Renal pelvis (tissue), 4 donors: Measurements from ENCODE around the gene SUOX. TPM values are rescaled to one million over a fixed set of nuclear protein-coding genes. Genes with fewer than 3 reads are reported as not detected.

Experiments
- DNase-seq: peaks from one replicate; pipeline ENCODE4 v3.0.0-alpha.2; 2013
- polyA plus RNA-seq, 3 donors: library from polyadenylated mRNA; unstranded; fragments of 120-200 nt; gene quantifications; one replicate each; pipeline ENCODE4 v1.2.1, GENCODE V29; 2013; ENCODE audit not compliant: insufficient read length in 3 of 3

SUOX gene
- polyA plus RNA-seq, 3 donors: 49.5 to 56.8 (median 53.3) TPM

DNA sequence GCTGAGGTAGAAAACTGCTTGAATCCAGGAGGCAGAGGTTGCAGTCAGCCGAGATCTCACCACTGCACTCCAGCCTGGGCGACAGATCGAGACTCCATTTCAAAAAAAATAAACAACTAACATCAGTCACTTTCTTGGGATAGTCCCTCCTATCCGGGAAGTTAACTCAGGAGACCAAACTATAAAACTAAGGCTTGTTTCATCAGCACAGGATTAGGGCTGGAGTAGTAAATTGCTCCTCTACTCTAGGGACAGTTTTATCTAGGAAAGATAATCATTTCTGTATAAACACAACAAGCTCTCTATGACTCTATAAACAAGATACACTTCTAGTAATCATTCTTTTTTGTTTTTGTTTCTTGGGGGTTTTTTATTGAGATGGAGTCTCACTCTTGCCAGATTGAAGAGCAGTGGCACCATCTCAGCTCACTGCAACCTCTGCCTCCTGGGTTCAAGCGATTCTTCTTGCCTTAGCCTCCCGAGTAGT, 56.4 kb downstream of the SUOX start:
- DNase-seq: no peak

Other genes starting within 250 kb of the SUOX start
- gene SARNP, start 179.6 kb upstream of the SUOX start, polyA plus RNA-seq: 100 to 1,000 TPM; 105 to 132 (median 112) TPM
- 10 to 100 TPM; 30.2 to 36.3 (median 34.8) TPM for gene ORMDL2, start 179.2 kb upstream of the SUOX start, polyA plus RNA-seq
- 10 to 100 TPM; 44.8 to 46.9 (median 45.3) TPM for gene DNAJC14, start 167.7 kb upstream of the SUOX start, polyA plus RNA-seq
- gene MMP19, start 154.3 kb upstream of the SUOX start, polyA plus RNA-seq: 1 to 10 TPM in 1 of 3 donors, under 1 TPM in 2; 0.61 to 1.2 (median 0.77) TPM
- gene PYM1, start 69.4 kb upstream of the SUOX start, polyA plus RNA-seq: 10 to 100 TPM; 33.2 to 41.1 (median 36.7) TPM
- gene DGKA, start 66.1 kb upstream of the SUOX start, polyA plus RNA-seq: 10 to 100 TPM; 17.7 to 26.1 (median 17.7) TPM
- gene PMEL, start 31.2 kb upstream of the SUOX start, polyA plus RNA-seq: 1 to 10 TPM; 3.3 to 5.2 (median 3.6) TPM
- gene CDK2, start 30.4 kb upstream of the SUOX start, polyA plus RNA-seq: 10 to 100 TPM; 60.6 to 74.6 (median 61.6) TPM
- gene RAB5B, start 23.2 kb upstream of the SUOX start, polyA plus RNA-seq: 100 to 1,000 TPM; 149 to 175 (median 158) TPM
- 10 to 100 TPM; 15.8 to 23.6 (median 20.1) TPM for gene IKZF4, start 23.8 kb downstream of the SUOX start, polyA plus RNA-seq
- gene RPS26, start 44.6 kb downstream of the SUOX start, polyA plus RNA-seq: 100 to 1,000 TPM; 366 to 522 (median 513) TPM
- 100 to 1,000 TPM in 2 of 3 donors, 10 to 100 TPM in 1; 70.3 to 125 (median 113) TPM for gene ERBB3, start 82.9 kb downstream of the SUOX start, polyA plus RNA-seq
- gene PA2G4, start 107.3 kb downstream of the SUOX start, polyA plus RNA-seq: 100 to 1,000 TPM; 140 to 173 (median 148) TPM
- gene RPL41, start 119.4 kb downstream of the SUOX start, polyA plus RNA-seq: 1,000 to 10,000 TPM; 4,623 to 5,799 (median 4,745) TPM
- gene ZC3H10, start 121.0 kb downstream of the SUOX start, polyA plus RNA-seq: 1 to 10 TPM; 6.1 to 7.4 (median 6.9) TPM
- 10 to 100 TPM; 79.5 to 86.3 (median 81.9) TPM for gene ESYT1, start 131.0 kb downstream of the SUOX start, polyA plus RNA-seq
- 100 to 1,000 TPM; 158 to 186 (median 174) TPM for gene MYL6B, start 155.3 kb downstream of the SUOX start, polyA plus RNA-seq
- 1,000 to 10,000 TPM; 1,644 to 2,112 (median 1,781) TPM for gene MYL6, start 161.1 kb downstream of the SUOX start, polyA plus RNA-seq
- 100 to 1,000 TPM; 116 to 152 (median 133) TPM for gene SMARCC2, start 192.2 kb downstream of the SUOX start, polyA plus RNA-seq
- 10 to 100 TPM; 43.8 to 50.1 (median 47.2) TPM for gene RNF41, start 224.6 kb downstream of the SUOX start, polyA plus RNA-seq
- gene NABP2, start 227.1 kb downstream of the SUOX start, polyA plus RNA-seq: 10 to 100 TPM; 28.2 to 30.5 (median 28.3) TPM
- gene SLC39A5, start 232.8 kb downstream of the SUOX start, polyA plus RNA-seq: 10 to 100 TPM; 73.2 to 87.0 (median 81.7) TPM